ENCODE measurements around the gene ZNF511.

DNA sequence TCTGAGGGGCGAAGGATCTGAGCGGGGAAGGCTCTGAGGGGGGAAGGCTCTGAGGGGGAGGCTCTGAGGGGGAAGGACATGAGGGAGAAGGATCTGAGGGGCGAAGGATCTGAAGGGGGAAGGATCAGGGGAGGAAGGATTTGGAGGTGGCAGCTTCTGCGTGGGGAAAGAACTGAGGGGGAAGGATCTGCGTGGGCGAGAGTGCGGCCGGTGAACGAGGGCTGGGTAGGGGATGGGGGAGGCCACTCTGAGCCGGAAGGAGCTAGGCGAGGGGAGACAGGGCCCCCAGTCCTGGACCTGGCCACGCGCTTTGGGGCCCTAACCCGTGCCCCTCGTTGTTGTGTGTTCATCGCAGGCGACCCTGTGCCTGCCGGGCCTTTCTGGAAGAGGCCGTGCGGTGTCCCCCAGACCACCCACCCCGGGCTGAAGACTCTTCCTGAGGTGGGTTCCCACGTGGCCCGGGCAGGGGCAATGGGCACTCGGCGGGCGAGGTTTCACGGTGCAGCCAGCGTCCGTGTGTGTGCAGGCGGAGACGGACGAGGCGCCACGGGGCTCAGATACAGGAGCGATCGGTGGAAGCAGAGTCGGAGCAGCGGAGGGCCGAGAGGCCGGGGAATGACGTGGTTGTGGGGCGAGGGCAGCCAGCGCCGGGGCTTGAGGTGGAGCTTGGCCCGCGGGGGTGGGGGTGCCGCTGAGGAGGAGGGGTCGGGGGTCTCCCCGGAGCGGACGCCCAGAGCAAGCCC, 26.0 kb downstream of the ZNF511 start:
- TF ChIP-seq POLR2AphosphoS5 (IDR thresholded peaks at IDR 0.05; ENCODE audit: borderline replicate concordance, low read depth, low read length), result no peak
- no peak for TF ChIP-seq EZH2 (IDR thresholded peaks at IDR 0.05)

Measured in SK-N-MC (cell line).